Inflammatory macrophage (primary cell): Measurements from ENCODE around the gene PARD3.
"Not testable (repeated sequence)": the region's sequence is repeated elsewhere in the genome, so short reads cannot be mapped to it uniquely, and the experiment has no call there.

ENCODE experiments used
- DNase-seq, 2 donors: peaks; one replicate each; pipeline ENCODE4 v3.0.0-alpha.2; 2020 to 2022

Gene PARD3

DNA sequence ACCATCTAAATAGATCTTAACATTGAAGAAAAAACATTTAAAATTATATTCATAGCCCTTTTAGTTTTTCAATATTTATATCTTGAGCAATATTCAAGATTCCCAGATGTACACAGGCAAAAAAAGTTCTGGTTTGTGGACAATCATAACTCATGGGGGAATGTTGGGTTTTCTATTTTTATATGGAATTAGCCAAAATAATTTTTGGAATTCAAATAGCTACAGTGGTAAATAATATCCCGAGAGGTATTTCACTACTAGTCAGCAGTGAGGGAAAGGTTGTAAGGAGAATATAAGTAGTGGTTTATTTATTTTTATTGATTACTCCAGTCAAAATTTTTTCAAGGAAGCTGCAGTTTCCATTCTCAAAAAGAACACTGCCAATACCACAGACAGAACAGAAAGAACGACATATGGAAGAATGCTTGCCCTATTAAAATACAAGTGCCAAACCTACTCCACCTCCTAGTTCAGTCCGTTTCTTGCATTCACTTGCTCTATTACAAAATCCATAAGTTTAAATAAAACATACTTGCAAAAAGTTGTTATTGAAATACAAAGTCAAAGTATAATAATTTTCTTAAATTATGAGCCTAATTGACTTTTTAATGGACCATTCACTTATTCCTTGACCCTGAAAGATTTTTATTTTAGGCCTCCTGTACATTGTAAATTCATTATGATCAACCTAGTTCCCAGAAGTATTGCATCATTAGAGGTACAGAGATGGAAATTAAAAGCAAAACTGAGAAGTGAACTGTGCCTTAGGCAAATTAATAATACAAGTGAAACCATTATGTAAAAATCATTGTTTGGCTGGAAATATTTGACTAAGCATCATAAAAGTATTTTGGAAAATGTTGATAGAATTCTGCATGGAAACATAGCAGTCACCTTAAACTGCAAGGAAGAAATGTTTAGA lies 533.2 kb downstream of the PARD3 start:
- DNase-seq = peak in 1 of 2 donors; percentile 3

DNA sequence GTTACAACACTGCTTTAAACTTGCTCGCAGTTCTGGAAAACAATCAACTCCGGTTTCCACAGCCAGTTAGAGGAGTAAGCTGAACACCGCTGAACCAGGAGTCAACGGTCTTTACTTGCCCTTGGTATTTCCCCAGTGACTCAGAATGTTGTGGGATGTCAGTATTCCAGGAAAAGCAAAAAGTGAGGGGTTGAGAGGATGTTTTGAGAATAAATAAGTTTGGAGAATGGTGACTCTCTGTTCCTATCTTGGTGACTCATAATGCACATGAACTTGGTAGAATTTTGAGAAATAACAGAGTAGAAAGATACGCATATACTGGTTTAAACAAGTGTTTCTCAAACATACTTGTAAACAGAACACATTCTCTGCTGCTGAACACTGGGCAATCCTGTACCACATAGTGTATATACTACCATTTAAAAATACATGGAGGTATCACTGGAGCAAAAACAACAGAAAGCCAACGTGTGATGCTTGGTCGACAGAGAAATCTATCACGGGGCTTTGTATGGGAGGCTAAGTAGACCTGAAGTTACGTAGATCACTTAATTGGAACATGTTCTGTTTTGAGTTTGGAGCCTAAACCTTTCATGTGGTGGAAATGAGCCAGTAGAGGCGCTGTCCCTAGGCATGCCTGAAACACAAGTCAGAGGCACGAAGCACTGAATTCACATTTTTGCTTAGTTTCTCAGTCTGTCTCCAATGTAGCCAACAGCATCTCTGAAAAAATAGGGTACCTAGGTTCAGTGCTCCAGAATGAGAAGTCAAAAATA lies 534.3 kb downstream of the PARD3 start:
- peak in 1 of 2 donors; percentile 1 for DNase-seq

DNA sequence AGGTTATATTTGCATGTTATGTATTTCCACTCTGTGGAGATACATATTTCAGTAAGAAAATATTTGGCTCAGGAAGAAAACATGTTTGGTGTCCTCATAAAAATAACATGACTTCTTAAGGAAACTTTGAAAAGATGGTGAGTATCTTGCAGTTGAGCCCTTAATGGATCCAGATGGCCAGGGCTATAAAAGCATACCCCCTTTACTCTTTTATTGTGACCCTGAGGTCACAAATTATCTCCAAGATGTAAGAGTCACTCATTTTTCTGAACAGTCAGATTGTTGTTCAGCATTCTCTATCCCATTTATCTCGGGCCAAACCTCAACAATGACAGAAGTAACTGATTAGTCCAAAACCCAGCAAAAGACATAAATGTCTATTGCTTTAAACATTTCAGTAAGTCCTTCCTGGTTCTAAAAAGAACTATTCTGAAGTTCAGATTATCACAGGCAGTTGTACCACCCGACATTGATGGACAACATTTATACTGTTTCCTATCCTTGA lies 539.4 kb downstream of the PARD3 start:
- no peak for DNase-seq

DNA sequence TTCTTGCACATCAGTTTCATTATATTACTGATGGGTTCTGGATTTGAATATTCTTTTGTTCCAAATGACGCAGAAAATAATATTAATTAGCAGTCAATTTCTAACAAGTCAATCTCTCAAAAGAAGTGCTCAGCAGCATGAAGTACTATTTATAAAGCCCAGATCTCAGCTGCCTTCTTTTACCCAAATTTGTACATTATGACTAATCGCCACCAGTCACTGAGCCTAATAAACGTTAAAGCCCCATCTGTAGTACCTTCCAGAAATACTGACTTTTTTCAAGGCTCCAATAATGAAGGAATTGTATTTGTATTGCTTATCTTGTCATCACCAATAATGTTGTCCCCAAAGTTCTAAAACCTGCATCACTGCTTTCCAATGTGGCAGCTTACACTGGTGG lies 540.2 kb downstream of the PARD3 start:
- DNase-seq = no peak

DNA sequence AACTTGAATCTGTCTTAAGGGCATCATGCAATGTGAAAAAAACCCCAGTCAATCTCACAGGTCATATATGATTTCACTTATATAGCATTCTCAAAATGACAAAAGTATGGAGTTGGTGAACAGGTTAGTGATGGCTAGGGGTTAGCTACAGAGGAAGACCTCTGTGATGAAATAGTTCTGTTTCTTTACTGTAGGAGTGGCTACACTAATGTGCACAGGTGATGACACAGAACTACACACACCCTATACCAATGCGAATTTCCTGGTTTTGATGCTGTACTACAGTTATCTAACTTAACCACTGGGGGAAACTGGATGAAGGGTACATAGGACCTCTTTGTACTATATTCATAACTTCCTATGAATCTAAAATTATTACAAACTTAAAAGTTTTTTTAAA lies 541.8 kb downstream of the PARD3 start:
- no peak for DNase-seq

DNA sequence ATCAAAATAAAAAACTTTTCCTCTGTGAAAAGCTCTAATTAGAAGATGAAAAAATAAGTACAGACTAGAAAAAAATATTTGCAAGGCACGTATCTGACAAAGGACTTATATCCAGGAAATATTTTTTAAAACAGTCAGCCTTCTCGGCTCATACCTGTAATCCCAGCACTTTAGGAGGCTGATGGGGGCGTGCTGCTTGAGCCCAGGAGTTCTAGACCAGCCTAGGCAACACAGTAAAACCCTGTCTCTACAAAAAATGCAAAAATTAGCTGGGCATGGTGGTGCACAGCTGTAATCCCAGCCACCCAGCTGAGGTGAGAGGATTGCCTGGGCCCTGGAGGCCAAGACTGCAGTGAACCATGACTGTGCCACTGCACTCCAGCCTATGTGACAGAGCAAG lies 542.8 kb downstream of the PARD3 start:
- DNase-seq = no peak

DNA sequence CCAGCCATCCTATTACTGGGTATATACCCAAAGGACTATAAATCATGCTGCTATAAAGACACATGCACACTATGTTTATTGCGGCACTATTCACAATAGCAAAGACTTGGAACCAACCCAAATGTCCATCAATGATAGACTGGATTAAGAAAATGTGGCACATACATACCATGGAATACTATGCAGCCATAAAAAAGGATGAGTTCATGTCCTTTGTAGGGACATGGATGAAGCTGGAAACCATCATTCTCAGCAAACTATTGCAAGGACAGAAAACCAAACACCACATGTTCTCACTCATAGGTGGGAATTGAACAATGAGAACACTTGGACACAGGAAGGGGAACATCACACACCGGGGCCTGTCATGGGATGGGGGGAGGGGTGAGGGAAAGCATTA lies 546.7 kb downstream of the PARD3 start:
- not testable (repeated sequence) for DNase-seq

DNA sequence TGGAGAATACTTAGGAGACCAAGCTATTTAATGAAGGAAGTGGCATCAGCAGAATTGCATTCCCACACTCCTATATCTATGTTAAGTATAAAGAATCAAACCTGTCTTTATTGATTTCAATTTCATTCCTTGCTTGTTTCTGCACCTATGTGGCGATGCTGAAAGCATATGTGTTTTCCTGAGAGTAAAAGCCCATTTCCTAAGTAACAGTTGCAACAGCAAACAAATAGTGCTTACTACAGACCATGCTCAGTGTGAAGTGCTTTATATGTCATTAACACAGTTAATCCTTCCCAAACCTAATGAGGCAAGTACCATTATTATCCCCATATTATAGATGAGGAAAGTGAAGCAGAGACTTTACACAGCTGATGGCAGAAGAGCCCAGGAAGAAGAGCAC lies 552.1 kb downstream of the PARD3 start:
- no peak for DNase-seq

DNA sequence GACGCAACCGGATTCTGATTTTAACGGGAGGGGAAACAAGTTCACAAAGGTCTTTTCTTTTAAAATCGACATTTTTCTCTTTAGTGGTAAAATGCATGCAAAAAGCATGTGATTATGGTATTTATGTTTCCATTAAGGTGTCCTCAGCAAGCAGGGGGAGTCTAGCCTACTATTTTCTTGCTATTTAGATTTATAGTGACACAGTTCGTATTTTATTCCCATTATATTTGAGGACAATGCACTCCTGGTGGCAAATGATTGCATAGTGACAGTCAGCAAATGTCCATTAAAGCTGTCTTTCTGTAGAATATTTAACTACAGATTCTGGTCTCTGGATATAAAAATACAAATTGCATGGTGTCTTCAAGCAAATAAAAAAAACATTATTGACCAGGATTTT lies 554.2 kb downstream of the PARD3 start:
- no peak for DNase-seq

DNA sequence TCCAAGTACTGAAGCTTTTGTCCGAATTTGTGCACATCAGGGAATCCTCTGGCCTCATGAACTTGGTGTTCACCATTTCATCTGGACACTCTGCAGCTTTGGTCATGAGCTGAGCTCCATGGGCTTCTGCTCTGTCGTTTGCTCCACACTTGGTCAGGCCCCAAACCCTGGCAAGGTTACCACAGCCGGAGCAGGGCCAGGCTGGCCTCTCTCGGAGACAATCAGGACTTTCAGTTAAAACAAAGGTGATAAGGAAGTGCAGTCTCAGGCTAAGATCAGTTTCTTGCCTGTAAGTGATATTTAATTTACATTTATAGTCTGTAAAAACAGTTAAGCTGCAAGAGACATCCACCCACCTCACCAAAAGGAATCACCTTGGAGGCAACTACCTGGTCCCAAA lies 558.9 kb downstream of the PARD3 start:
- no peak for DNase-seq

DNA sequence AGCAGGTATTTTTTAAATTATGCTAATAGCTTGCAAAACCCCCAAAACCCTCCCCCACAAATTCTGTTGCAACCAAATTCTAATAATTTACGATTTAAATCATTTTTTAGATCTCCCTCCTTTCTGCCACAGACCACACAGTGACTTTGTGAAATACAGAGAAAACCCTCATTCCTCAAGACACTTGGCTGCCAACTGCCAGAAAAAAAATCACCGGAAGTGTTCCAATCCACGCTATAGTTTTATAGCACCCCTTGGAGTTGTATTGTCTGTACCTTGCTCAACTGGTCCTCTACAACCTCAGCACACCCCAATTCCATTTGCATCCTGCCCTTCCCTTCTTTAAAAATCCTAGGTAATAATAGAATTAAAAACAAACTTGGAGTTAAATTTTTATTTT lies 560.1 kb downstream of the PARD3 start:
- DNase-seq = no peak

DNA sequence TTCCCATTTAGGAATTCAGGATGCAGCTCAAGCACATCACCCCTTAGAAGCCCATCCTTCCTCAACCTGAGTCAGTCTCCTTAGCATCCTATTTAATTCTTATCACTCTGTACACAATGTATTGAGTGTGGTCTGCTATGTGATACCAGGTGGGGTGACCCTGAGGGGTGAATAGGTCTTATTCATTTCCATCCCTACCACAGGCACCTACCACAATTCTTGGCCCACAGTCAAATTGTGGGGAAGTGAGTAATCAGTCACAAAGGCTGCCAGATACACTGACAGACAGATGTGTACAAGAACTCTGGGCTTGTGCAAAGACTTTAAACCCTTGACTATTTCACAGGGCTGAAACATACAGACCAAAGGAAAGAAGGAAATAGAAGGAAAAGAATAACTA lies 560.5 kb downstream of the PARD3 start:
- DNase-seq = no peak

DNA sequence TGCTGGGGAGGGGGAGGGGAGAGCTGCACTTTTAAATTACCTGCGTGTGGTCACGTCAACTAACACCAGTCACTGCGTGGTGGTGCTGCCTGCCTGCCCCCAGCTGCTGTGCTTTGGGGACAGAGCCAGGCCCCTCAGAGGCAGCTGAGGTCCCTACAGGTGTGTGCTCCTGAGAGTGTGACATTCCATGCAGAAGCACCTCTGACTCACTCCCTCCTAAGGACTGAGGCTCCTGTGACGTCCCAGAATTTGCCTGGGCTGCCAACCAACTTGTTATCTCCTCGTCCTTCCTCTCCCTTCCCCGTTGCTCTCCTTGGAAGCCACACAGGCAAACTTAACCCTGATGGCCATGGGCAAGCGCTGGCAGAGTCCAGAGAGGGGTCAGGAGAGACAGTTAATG lies 563.0 kb downstream of the PARD3 start:
- no peak for DNase-seq

DNA sequence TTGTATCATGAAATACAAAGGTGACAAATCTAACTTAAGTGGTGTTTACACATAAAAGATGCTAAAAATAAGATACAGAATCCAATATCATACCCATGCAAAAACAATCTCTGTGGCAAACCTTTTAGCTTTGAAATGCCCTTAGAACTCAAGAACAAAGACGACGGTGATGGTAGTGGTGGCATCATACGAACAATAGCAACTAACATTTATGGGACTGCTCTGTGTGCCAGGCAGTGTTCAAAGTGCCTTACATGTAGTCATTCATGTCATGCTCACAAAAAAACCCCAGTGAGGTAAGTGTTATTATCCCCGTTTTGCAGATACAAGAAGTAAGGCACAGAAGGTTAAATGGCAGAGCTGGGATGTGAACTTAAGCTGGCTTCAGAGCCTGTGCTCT lies 563.9 kb downstream of the PARD3 start:
- no peak for DNase-seq

DNA sequence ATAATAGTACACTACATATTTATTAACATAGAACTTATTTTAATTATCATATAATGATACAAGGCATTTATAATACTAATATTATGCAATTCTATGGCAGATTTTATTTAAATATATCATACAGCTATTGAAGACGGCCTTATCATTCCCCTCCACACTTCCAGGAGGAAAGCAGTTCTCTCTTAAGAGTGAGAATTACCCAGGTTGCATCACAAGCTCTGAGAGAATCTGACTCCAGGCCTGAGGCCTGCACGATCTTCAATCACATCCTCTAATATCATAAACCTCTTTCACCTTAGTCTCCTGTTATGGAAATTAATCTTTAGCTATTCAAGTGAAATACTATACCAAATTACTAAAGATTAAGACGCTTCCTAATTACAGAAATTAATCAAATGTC lies 564.4 kb downstream of the PARD3 start:
- no peak for DNase-seq

DNA sequence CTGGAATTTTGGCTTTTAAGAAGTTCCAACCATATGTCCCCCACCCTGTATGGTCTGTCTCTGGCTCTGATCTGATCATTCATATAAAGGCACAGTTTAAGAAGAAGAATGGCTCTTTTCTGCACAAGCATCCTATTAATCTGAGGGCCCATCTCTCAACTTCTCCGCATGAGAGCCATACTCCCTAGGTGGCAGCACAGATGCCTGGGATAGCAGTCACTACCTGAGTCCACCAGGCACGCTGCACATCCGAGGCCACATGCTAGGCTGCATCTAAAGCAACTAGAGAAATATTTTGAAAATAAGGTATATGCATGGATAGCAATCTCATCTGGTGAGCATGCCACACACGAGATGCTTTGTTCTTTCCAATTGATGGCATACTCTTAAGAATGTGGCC lies 565.5 kb downstream of the PARD3 start:
- no peak for DNase-seq

DNA sequence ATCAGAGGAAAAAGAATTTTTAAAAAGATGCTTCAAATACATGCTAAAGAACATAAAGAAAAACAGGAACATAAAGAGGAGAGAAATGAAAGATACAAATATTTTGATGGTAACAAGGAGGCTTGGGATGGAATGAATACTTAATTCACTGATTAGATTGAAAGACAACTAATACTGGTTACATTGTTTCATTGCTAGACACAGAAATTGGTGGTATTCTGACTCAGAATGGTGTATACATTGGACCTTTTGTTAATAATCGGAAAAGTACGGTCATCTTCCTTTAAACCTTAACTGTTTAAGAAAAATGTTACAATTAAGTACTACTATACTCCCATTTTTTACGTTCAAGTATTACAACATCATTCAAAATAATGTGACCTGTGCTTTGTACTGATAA lies 567.5 kb downstream of the PARD3 start:
- no peak for DNase-seq

DNA sequence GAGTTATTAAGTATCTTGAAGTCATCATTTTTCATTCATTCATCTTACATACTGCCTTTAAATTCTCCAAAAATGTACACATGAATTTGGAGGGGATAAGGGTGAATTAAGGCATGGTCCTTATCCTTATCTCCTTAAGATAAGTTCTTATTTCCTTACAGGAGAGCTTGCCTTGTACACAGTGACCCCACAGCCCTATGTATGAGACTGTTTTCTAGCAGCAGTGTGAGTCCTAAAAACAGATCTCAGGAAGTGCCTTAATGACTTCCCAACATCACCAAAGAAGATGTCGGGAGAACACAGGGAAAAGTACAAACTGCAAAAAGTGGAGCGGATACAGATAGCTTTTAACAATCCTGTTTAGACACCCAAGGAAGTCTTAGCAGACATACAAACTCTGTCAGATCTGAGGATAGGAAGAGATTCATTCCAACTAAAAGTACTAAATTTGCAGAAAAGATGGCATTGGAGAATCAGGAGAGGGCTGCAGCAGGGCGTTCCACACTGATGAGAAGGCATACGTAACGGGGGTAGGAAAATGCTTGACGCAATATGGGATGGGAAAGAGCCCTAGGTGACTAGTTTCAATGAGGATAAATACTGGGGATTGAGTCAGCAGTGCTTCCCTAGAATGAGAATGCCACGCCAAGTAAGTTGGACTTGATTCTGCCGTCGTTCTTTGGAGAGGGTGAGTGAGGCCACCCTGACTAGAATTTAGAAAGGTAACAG lies 570.2 kb downstream of the PARD3 start:
- DNase-seq = no peak

DNA sequence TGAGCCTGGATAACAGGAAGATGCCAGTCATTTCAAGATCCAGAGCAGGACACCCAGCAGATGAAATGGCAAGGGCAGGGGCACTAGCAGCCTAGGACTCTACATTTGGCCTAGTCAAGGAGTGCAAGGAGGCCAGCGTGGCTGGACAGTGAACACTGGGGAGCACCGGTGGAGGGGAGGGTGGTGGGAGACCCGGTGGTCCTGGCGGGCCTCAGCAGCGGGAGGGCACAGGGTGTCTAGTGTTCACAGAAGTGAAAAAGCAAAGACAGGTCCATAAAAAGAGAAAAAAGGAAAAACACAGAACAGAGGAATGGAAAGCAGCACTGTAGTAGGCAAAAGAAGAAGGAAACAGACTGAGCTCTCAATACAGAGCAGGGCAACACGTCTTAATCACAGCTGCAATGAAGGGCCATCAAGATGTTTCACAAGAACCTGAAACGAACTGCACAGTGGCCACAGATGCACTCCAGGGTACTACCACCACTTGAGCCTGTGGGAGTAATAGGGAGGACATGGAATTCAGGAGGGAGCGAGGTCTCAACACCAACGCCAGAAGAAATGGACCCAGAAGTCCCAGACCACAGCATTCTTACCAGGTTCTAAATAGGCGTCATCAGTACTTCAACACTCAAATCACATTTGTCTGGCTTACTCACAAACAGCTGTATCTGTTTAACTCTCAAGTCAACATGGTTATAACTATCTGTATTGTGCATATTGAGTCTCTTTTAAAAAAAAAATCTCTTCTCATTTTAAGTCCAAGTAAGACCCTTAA lies 573.7 kb downstream of the PARD3 start:
- DNase-seq = no peak

DNA sequence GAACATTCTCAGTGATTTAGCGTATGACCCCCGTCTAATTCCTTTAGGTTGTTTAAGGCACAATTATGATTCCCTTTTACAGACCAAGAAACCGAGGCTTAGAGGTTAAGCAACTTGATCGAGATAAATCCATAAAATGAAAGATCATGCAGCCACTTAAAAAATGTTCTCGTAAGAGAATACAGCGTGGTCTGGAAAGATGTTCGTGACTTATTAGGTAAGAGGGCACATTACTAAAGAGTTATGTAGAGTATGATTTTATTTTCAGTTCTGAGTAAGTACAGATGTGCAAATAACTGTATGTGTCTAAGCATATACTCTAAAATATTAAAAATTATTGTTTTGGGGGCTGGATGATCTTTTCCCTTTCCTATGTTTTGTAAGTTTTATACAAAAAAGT lies 575.1 kb downstream of the PARD3 start:
- no peak for DNase-seq

DNA sequence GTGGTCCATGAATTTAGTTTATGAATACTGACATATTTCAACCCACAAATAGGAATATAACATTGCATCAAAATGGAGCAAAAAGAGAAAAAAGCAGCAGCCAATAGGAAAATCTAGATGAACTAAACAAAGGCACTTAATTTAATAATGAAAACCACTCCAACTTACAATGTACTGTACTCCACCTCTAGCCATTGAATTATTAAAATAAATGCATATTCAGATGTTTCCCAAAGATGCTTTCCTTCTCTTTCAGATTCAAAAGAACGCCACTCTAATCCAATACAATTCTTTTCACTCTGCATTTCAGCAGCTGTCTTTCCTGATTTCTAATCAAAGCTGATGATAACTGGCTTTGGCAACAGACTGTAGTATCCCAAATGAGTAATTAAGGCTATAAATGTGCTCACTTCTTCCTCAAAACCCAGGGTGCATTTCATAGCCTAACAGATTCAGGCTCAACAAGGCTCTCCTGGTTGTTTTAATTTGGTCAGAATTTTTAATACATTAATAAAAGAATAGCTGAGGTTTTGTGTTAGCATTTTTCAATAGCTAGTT lies 577.1 kb downstream of the PARD3 start:
- no peak for DNase-seq

DNA sequence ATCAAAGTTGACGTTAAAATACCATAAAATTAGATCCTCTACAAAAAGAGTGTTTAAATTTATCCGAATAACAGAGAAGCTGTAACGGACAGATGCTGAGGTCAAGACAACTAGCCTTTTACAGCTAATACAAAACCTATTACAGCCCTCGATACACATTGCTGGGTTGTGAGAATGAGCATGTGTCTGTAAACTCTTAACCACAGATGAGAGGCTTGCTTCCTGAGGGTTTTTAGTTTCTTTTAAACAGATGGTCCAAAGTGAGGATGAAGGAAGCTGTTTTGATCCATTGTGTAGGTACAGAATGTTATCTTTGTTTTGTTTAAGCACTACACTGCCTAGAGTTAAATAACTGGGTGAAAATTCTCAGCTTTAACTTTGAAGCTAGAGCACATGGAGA lies 578.2 kb downstream of the PARD3 start:
- no peak for DNase-seq
